H9 (cell line): ENCODE data around the gene SUPT5H. TPM values are rescaled to one million over a fixed set of nuclear protein-coding genes. Genes with fewer than 3 reads are reported as not detected.
A peak's percentile ranks its signal among the peaks of the same experiment; 100 is the strongest.

Experiments
- DNase-seq: peaks from one replicate; pipeline ENCODE4 v3.0.0-alpha.2; 2017
- H2AFZ ChIP-seq: one replicate; pipeline ENCODE4 v1.6.1; 2013; ENCODE audit warnings: mild to moderate bottlenecking, low read length, control low read depth, moderate library complexity
- H2AK5ac ChIP-seq: 2 replicates; pipeline ENCODE4 v1.6.1; 2013; ENCODE audit warnings: low read length, control low read depth, mixed read lengths; ENCODE audit not compliant: insufficient read length
- H2BK120ac ChIP-seq: one replicate; pipeline ENCODE4 v1.6.1; 2013; ENCODE audit warnings: low read depth, mild to moderate bottlenecking, low read length, control low read depth, inconsistent platforms; ENCODE audit not compliant: poor library complexity, severe bottlenecking
- H2BK12ac ChIP-seq: 2 replicates; pipeline ENCODE4 v1.6.1; 2013; ENCODE audit warnings: low read length, control low read depth, mixed read lengths, low read depth; ENCODE audit not compliant: insufficient read length
- H2BK15ac ChIP-seq: 2 replicates; pipeline ENCODE4 v1.6.1; 2013; ENCODE audit warnings: low read depth, low read length, control low read depth
- H2BK20ac ChIP-seq: one replicate; pipeline ENCODE4 v1.6.1; 2013; ENCODE audit warnings: low read depth, mild to moderate bottlenecking, low read length, control low read depth, inconsistent platforms; ENCODE audit not compliant: poor library complexity, severe bottlenecking
- H2BK5ac ChIP-seq: 2 replicates; pipeline ENCODE4 v1.6.1; 2013; ENCODE audit warnings: low read length, control low read depth, mixed read lengths; ENCODE audit not compliant: insufficient read length
- H3K14ac ChIP-seq: 2 replicates; pipeline ENCODE4 v1.6.1; 2013; ENCODE audit warnings: low read length, control low read depth; ENCODE audit not compliant: insufficient read depth
- H3K18ac ChIP-seq: 2 replicates; pipeline ENCODE4 v1.6.1; 2013; ENCODE audit warnings: low read depth, mild to moderate bottlenecking, mixed read lengths, low read length, control low read depth; ENCODE audit not compliant: insufficient read length
- H3K23ac ChIP-seq: 2 replicates; pipeline ENCODE4 v1.6.1; 2013; ENCODE audit warnings: low read length, control low read depth, mixed read lengths, low read depth; ENCODE audit not compliant: insufficient read length
- H3K23me2 ChIP-seq: 2 replicates; pipeline ENCODE4 v1.6.1; 2013; ENCODE audit warnings: low read depth, mild to moderate bottlenecking, mixed read lengths, low read length, control low read depth; ENCODE audit not compliant: insufficient read length, poor library complexity, severe bottlenecking
- H3K27ac ChIP-seq: 2 replicates; pipeline ENCODE4 v1.5.1; 2013; ENCODE audit warnings: low read length, control low read depth, mixed read lengths, low read depth; ENCODE audit not compliant: insufficient read length
- H3K27me3 ChIP-seq: 2 replicates; pipeline ENCODE4 v1.6.1; 2013; ENCODE audit warnings: low read length, control low read depth, inconsistent platforms; ENCODE audit not compliant: insufficient read depth
- H3K4ac ChIP-seq: 2 replicates; pipeline ENCODE4 v1.6.1; 2013; ENCODE audit warnings: low read depth, mild to moderate bottlenecking, control low read depth, inconsistent platforms, low read length, moderate library complexity
- H3K4me1 ChIP-seq: 2 replicates; pipeline ENCODE4 v1.6.1; 2013; ENCODE audit warnings: low read length, control low read depth, inconsistent platforms; ENCODE audit not compliant: insufficient read depth
- H3K4me2 ChIP-seq: 2 replicates; pipeline ENCODE4 v1.6.1; 2013; ENCODE audit warnings: low read length, control low read depth, mixed read lengths; ENCODE audit not compliant: insufficient read length, insufficient read depth
- H3K56ac ChIP-seq: 2 replicates; pipeline ENCODE4 v1.6.1; 2013; ENCODE audit warnings: low read depth, mild to moderate bottlenecking, mixed read lengths, low read length, control low read depth; ENCODE audit not compliant: insufficient read length
- H3K79me1 ChIP-seq: 2 replicates; pipeline ENCODE4 v1.6.1; 2013; ENCODE audit warnings: low read depth, mild to moderate bottlenecking, moderate library complexity, low read length, control low read depth, inconsistent platforms; ENCODE audit not compliant: insufficient read depth, poor library complexity, severe bottlenecking
- H3K79me2 ChIP-seq: 2 replicates; pipeline ENCODE4 v1.6.1; 2013; ENCODE audit warnings: low read length, control low read depth, inconsistent platforms; ENCODE audit not compliant: insufficient read depth
- H3K9ac ChIP-seq: 2 replicates; pipeline ENCODE4 v1.6.1; 2013; ENCODE audit warnings: low read length, control low read depth, mixed read lengths; ENCODE audit not compliant: insufficient read length; ENCODE audit errors: extremely low read depth
- H3K9me3 ChIP-seq: one replicate; pipeline ENCODE4 v1.6.1; 2013; ENCODE audit warnings: low read depth, low read length, inconsistent platforms; ENCODE audit not compliant: control insufficient read depth
- H3T11ph ChIP-seq: one replicate; pipeline ENCODE4 v1.6.1; 2013; ENCODE audit warnings: mild to moderate bottlenecking, low read length, control low read depth, inconsistent platforms
- H4K20me1 ChIP-seq: one replicate; pipeline ENCODE4 v1.6.1; 2013; ENCODE audit not compliant: control insufficient read depth, insufficient read length, insufficient read depth
- H4K5ac ChIP-seq: 2 replicates; pipeline ENCODE4 v1.6.1; 2013; ENCODE audit warnings: low read depth, mild to moderate bottlenecking, mixed read lengths, low read length, control low read depth; ENCODE audit not compliant: insufficient read length
- H4K8ac ChIP-seq: replicated peaks from 2 replicates; pipeline ENCODE4 v1.6.1; 2013; ENCODE audit warnings: low read length, control low read depth, mixed read lengths, low read depth; ENCODE audit not compliant: insufficient read length
- H4K91ac ChIP-seq: 2 replicates; pipeline ENCODE4 v1.6.1; 2013; ENCODE audit warnings: low read depth, mild to moderate bottlenecking, moderate library complexity, mixed read lengths, low read length, control low read depth; ENCODE audit not compliant: insufficient read length
- H3K27ac Mint-ChIP-seq, 3 experiments: 2 replicates in 2 of 3; 3 replicates in 1 of 3; pipeline ENCODE4 v1.8.0; 2020 to 2021; ENCODE audit warnings: mixed read lengths in 3 of 3, mild to moderate bottlenecking in 1 of 3, moderate library complexity in 1 of 3
- H3K27me3 Mint-ChIP-seq: 2 replicates; pipeline ENCODE4 v1.8.0; 2021; ENCODE audit warnings: low read depth, mild to moderate bottlenecking, moderate library complexity, mixed read lengths
- H3K36me3 Mint-ChIP-seq, 3 experiments: 2 replicates in 2 of 3; 3 replicates in 1 of 3; pipeline ENCODE4 v1.8.0; 2020 to 2021; ENCODE audit warnings: low read depth in 3 of 3, mixed read lengths in 3 of 3; ENCODE audit not compliant: insufficient read depth in 1 of 3
- H3K4me1 Mint-ChIP-seq, 2 experiments: 2 replicates each; pipeline ENCODE4 v1.8.0; 2020; ENCODE audit warnings: mixed read lengths in 2 of 2
- H3K4me3 Mint-ChIP-seq, 2 experiments: 2 replicates in 1 of 2; 3 replicates in 1 of 2; pipeline ENCODE4 v1.8.0; 2020 to 2021; ENCODE audit warnings: mild to moderate bottlenecking in 2 of 2, mixed read lengths in 2 of 2, moderate library complexity in 1 of 2
- H3K9me3 Mint-ChIP-seq, 2 experiments: 2 replicates in 1 of 2; 3 replicates in 1 of 2; pipeline ENCODE4 v1.8.0; 2020; ENCODE audit warnings: mild to moderate bottlenecking in 2 of 2, mixed read lengths in 2 of 2, moderate library complexity in 1 of 2
- CTCF ChIP-seq: fragments of 200-600 bp; sonication (generic); conservative IDR thresholded peaks from 3 replicates; pipeline ENCODE4 v1.8.0; 2021; ENCODE audit warnings: antibody characterized with exemption, mild to moderate bottlenecking
- WGBS: extraction: QIAGEN DNeasy Blood & Tissue Kit; methylation state at CpG from one replicate; pipeline ENCODE4 v1.1.7; 2013; ENCODE audit warnings: missing lambda C conversion rate, low lambda C conversion rate, mixed read lengths; ENCODE audit not compliant: insufficient read length; ENCODE audit errors: extremely low coverage; 5-methylcytosine and 5-hydroxymethylcytosine counted together
- total RNA-seq: library from RNA; stranded (reverse); gene quantifications from 2 replicates; pipeline ENCODE4 v1.2.1, GENCODE V29; 2021

SUPT5H gene
- total RNA-seq, 1 experiment from 2014 or later = 145 TPM

- Histone ChIP-seq H2BK15ac (0 out of 2 replicates have a peak within 1 kb of the TSS, but pooled peaks have one; percentile 49), H3K4me2 (peak within 1 kb of the TSS; percentile 98), H4K8ac (no peak within 1 kb of the TSS), H3K18ac (peak within 1 kb of the TSS; percentile 69), H3K79me2 (peaks cover 12% of the 10 kb centered on the region), H3K23ac (no peak within 1 kb of the TSS), H3T11ph (no peak within 1 kb of the TSS), H2BK5ac (peak within 1 kb of the TSS; percentile 49), H3K14ac (peak within 1 kb of the TSS; percentile 74), H3K23me2 (peaks cover 10% of the 10 kb centered on the region), H3K56ac (no peak within 1 kb of the TSS), H2BK120ac (no peak within 1 kb of the TSS), H3K27ac (peak within 1 kb of the TSS; percentile 26), H4K5ac (no peak within 1 kb of the TSS), H3K4ac (peak within 1 kb of the TSS; percentile 45), H2AFZ (no peak within 1 kb of the TSS), H4K91ac (no peak within 1 kb of the TSS), H3K9me3 (no peaks in the 10 kb centered on the region), H3K9ac (peak within 1 kb of the TSS; percentile 79), H3K4me1 (no peaks in the 10 kb centered on the region), H3K27me3 (no peaks in the 10 kb centered on the region), H2AK5ac (no peak within 1 kb of the TSS), H3K79me1 (peaks cover 12% of the 10 kb centered on the region), H2BK20ac (no peak within 1 kb of the TSS), H2BK12ac (no peak within 1 kb of the TSS), H4K20me1 (no peaks in the 10 kb centered on the region)
- Mint-ChIP-seq H3K27me3 (no peaks in the 10 kb centered on the region), H3K36me3 (peaks cover 26 to 56% (median 51%) of the 10 kb centered on the region in 3 experiments; a peak in 6 of 7 replicates), H3K9me3 (no peaks in the 10 kb centered on the region; a peak in 1 of 5 replicates), H3K4me1 (peaks cover 17 to 21% of the 10 kb centered on the region in 2 experiments), H3K4me3 (peak within 1 kb of the TSS; percentile 95 to 97), H3K27ac (peak within 1 kb of the TSS; percentile 88 to 99 (median 97))
- peak; percentile 99 for DNase-seq
- TF ChIP-seq CTCF = no peak
- WGBS = no CpG with 5 or more reads among the region's 62 CpGs
Observed at GRCh38 chr19:39480337-39481228, 35.2 kb downstream of the SUPT5H start, which contains the start of gene TIMM50. Gene TIMM50 (plus strand): TSS chr19:39480838. CDS start chr19:39480854, 16 bp downstream.
